Thoracic aorta (tissue), 2 donors: Measurements from ENCODE around the gene C3orf22. TPM values are rescaled to one million over a fixed set of nuclear protein-coding genes. Genes with fewer than 3 reads are reported as not detected.

Experiments used
- ATAC-seq: fragments of 150-250 bp; one replicate; pipeline ENCODE4 v1.8.0; 2017; ENCODE audit warnings: low read depth; ENCODE audit not compliant: insufficient number of reproducible peaks, low FRiP score
- DNase-seq: peaks from one replicate; pipeline ENCODE4 v3.0.0-alpha.2; 2020; ENCODE audit warnings: low spot score
- H3K27ac ChIP-seq, 2 donors: fragments of 200-600 bp; sonication (generic); 1 replicate in 1 of 2; 2 replicates in 1 of 2; pipeline ENCODE4 v1.5.1; 2016; ENCODE audit warnings: mild to moderate bottlenecking in 2 of 2, moderate library complexity in 2 of 2
- H3K27me3 ChIP-seq: fragments of 200-600 bp; sonication (generic); replicated peaks from 2 replicates; pipeline ENCODE4 v1.6.0; 2016; ENCODE audit warnings: mild to moderate bottlenecking; ENCODE audit not compliant: insufficient read depth
- H3K36me3 ChIP-seq: fragments of 200-600 bp; sonication (generic); one replicate; pipeline ENCODE4 v1.5.1; 2016
- H3K4me1 ChIP-seq, 2 donors: fragments of 200-600 bp; sonication (generic); 1 replicate in 1 of 2; 2 replicates in 1 of 2; pipeline versions ENCODE4 v1.5.1 to v1.6.0; 2016; ENCODE audit warnings: low read depth in 2 of 2, mild to moderate bottlenecking in 1 of 2; ENCODE audit not compliant: control insufficient read depth in 1 of 2
- H3K4me3 ChIP-seq: fragments of 200-600 bp; sonication (generic); 2 replicates; pipeline ENCODE4 v1.5.1; 2016; ENCODE audit warnings: mild to moderate bottlenecking
- H3K9me3 ChIP-seq: fragments of 200-600 bp; sonication (generic); 2 replicates; pipeline ENCODE4 v1.5.1; 2016
- CTCF ChIP-seq: fragments of 200-600 bp; sonication (generic); IDR thresholded peaks from one replicate; pipeline ENCODE4 v1.5.1; 2019; ENCODE audit warnings: antibody characterized with exemption
- total RNA-seq, 2 donors: library from RNA; depleted of rRNA; stranded (reverse); fragments of >200 nt; gene quantifications; one replicate each; pipeline versions ENCODE4 v1.1.0 to v1.2.3, GENCODE V29; 2016

The C3orf22 gene
- total RNA-seq, 2 donors from 2014 or later: not detected

- Histone ChIP-seq H3K27me3 (no peaks in the 10 kb centered on the region), H3K9me3 (no peaks in the 10 kb centered on the region), H3K27ac (no peak overlapping the region), H3K4me3 (no peak overlapping the region), H3K4me1 (no peaks in the 10 kb centered on the region), H3K36me3 (no peaks in the 10 kb centered on the region)
- no peak for TF ChIP-seq CTCF
- DNase-seq (no peak), ATAC-seq (no peak)
These were observed 46.7 kb downstream of the C3orf22 start for GRCh38 chr3:126512026-126512425.

- ATAC-seq: no peak
- DNase-seq: no peak
- H3K4me3 ChIP-seq: no peak overlapping the region
- no peak overlapping the region for H3K27ac ChIP-seq
- no peaks in the 10 kb centered on the region for H3K9me3 ChIP-seq
- H3K27me3 ChIP-seq: no peaks in the 10 kb centered on the region
- H3K36me3 ChIP-seq: no peaks in the 10 kb centered on the region
- TF ChIP-seq CTCF: no peak
- no peaks in the 10 kb centered on the region for H3K4me1 ChIP-seq
These were observed 47.4 kb downstream of the C3orf22 start for GRCh38 chr3:126511291-126511690.

- no peak for TF ChIP-seq CTCF
- ATAC-seq (no peak), DNase-seq (no peak)
- H3K27me3 ChIP-seq: no peaks in the 10 kb centered on the region
- no peak overlapping the region for H3K4me3 ChIP-seq
- H3K4me1 ChIP-seq: no peaks in the 10 kb centered on the region
- H3K36me3 ChIP-seq: no peaks in the 10 kb centered on the region
- H3K27ac ChIP-seq: no peak overlapping the region
- no peaks in the 10 kb centered on the region for H3K9me3 ChIP-seq
These were observed 48.3 kb downstream of the C3orf22 start for GRCh38 chr3:126510308-126510910.

GRCh38 chr3:126509597-126510307, 49.0 kb downstream of the C3orf22 start:
- H3K9me3 ChIP-seq: no peaks in the 10 kb centered on the region
- no peaks in the 10 kb centered on the region for H3K27me3 ChIP-seq
- H3K27ac ChIP-seq: no peak overlapping the region
- no peak for TF ChIP-seq CTCF
- no peaks in the 10 kb centered on the region for H3K4me1 ChIP-seq
- no peak for DNase-seq
- no peaks in the 10 kb centered on the region for H3K36me3 ChIP-seq
- ATAC-seq: no peak
- H3K4me3 ChIP-seq: no peak overlapping the region

- Histone ChIP-seq H3K9me3 (no peaks in the 10 kb centered on the region), H3K4me1 (no peaks in the 10 kb centered on the region), H3K27ac (no peak overlapping the region), H3K27me3 (no peaks in the 10 kb centered on the region), H3K36me3 (no peaks in the 10 kb centered on the region), H3K4me3 (no peak overlapping the region)
- no peak for DNase-seq
- no peak for TF ChIP-seq CTCF
- no peak for ATAC-seq
These were observed 50.2 kb downstream of the C3orf22 start for GRCh38 chr3:126508564-126508964.
